Keratinocyte (primary cell): ENCODE data around the gene POLD1.

ENCODE experiments used
- EZH2 ChIP-seq: IDR thresholded peaks from one replicate; pipeline ENCODE4 v1.6.1; 2012; ENCODE audit warnings: inconsistent platforms, mild to moderate bottlenecking, low read length, moderate library complexity
- TF ChIP-seq, protein P1 (sequence below), 3 experiments: IDR thresholded peaks in 1 of 3; conservative IDR thresholded peaks in 1 of 3; optimal IDR thresholded peaks in 1 of 3; 2 replicates in 2 of 3; 3 replicates in 1 of 3; pipeline versions ENCODE3 to v1.5.1; 2011; ENCODE audit warnings: low read length in 3 of 3, mild to moderate bottlenecking in 3 of 3, moderate library complexity in 2 of 3, control low read depth in 1 of 3, inconsistent platforms in 1 of 3; ENCODE audit not compliant: insufficient read depth in 2 of 3; ENCODE audit errors: extremely low read depth in 1 of 3

DNA sequence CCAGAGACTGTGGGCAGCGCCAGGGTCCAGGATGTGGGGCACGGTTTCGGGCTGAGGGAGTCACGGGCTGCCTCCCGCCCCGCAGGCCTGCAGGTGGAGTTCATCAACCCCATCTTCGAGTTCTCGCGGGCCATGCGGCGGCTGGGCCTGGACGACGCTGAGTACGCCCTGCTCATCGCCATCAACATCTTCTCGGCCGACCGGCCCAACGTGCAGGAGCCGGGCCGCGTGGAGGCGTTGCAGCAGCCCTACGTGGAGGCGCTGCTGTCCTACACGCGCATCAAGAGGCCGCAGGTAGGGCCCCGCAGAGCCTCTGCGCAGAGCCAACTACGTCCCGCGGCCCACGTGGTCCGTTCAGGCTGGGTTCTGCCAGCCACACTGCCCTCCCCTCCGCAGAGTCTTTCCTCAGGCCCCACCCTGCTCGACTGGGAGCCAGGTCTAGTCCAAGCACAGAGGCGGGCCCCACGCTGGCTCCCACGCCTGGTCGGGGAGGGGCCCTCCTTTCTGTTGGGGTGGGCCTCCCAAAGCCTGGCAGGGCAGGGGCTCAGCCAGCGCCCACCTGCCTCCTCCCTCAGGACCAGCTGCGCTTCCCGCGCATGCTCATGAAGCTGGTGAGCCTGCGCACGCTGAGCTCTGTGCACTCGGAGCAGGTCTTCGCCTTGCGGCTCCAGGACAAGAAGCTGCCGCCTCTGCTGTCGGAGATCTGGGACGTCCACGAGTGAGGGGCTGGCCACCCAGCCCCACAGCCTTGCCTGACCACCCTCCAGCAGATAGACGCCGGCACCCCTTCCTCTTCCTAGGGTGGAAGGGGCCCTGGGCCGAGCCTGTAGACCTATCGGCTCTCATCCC lies 2.0 kb upstream of the POLD1 start:
- TF ChIP-seq, protein P1, sequence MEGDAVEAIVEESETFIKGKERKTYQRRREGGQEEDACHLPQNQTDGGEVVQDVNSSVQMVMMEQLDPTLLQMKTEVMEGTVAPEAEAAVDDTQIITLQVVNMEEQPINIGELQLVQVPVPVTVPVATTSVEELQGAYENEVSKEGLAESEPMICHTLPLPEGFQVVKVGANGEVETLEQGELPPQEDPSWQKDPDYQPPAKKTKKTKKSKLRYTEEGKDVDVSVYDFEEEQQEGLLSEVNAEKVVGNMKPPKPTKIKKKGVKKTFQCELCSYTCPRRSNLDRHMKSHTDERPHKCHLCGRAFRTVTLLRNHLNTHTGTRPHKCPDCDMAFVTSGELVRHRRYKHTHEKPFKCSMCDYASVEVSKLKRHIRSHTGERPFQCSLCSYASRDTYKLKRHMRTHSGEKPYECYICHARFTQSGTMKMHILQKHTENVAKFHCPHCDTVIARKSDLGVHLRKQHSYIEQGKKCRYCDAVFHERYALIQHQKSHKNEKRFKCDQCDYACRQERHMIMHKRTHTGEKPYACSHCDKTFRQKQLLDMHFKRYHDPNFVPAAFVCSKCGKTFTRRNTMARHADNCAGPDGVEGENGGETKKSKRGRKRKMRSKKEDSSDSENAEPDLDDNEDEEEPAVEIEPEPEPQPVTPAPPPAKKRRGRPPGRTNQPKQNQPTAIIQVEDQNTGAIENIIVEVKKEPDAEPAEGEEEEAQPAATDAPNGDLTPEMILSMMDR (optimal IDR thresholded peaks at IDR 0.05 in 1 of 3, IDR thresholded peaks at IDR 0.05 in 1 of 3, conservative IDR thresholded peaks at IDR 0.05 in 1 of 3; ENCODE audit: extremely low read depth in 1 of 3, insufficient read depth in 2 of 3, low read length in 3 of 3): no peak
- no peak for TF ChIP-seq EZH2
